ENCODE measurements around the gene AP2S1.

Gene AP2S1

GRCh38 chr19:46798713-46799112, 51.9 kb downstream of the AP2S1 start:
- no peak for DNase-seq

GRCh38 chr19:46797881-46798280, 52.8 kb downstream of the AP2S1 start:
- no peak for DNase-seq

DNA sequence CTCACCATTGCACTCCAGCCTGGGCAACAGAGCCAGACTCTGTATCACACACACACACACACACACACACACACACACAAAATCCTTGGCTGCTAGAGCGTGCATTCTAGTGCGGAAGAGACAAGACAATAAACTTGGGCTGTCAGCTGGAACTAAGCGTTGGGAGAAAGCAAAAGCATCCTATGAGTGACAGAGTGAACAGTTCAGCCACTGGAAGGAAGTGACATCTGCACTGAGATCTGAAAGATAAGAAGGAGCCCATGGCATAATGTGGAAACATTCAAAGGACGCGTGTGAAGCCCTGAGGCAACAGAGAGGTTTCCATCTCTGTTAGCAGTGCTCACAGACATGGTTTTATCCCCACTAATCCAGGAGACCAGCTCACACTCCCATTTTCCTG, 58.7 kb downstream of the AP2S1 start:
- DNase-seq, result no peak

DNA sequence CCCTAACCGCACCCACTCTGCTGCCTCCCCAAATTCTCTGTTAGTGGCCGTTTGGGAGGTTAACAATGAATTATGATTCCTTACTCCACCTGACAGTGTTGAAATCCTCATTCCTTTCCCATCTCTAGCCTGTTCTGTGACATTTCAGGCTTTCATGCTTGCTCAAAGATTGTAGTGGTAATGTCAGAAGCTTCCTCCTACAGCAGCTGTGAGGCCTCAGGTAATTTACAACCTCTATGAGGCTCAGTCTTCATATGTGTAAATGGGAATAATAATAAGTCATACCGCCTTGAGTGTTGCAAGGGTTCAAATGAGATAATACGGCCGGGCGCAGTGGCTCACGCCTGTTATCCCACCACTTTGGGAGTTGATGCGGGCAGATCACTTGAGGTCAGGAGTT, 61.3 kb downstream of the AP2S1 start:
- DNase-seq, result no peak

DNA sequence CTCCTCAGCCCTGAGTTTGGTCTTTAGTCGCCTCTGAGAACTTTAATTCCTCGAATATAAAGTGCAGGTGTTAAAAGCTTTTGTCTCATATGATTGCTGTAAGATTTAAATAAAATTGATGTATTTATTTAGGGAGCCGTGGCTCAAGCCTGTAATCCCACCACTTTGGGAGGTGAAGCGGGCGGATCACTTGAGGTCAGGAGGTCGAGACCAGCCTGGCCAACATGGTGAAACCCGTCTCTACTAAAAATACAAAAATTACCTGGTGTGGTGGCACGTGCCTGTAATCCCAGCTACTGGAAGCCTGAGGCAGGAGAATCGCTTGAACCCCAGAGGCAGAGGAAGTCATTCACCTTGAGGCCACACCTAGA, 61.7 kb downstream of the AP2S1 start:
- no peak for DNase-seq

DNA sequence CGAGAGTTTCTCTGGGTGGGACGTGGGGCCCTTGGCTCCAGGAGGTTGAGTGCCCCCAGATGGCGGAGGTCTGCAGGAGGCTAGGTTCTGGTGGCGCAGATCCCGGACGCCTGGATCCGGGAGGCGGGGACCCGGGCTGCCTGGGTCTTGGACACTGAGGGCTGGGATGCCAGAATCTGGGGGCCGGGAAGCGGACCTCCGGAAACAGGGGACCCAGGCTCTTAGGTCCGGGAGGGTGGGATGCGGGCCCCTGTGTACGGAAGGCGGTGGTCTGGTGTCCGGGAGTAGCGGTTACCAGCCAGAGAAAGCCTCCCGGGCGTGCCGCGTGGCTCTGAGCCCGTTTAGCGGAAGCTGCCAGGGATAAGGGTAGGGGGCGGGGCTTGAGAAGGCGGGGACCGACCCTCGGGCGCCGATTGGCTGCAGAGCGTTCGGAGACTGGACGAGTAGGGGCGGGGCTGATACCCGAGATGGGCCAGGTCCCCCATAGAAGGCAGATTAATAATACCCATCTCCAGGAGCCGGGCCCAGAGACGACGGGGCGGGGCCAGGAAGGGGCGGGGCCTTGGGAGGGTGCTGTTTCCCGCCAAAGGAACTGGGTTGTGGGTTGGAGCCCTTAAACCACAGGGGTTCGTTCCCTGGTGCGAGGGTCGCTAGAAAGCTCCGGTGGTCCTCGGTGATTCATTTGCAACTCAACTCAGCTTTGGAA, 62.2 kb downstream of the AP2S1 start, which contains the start of gene SLC1A5:
Gene SLC1A5 (minus strand): TSS at position 333 of the 706 bp plus-strand sequence. CDS start 629 bp downstream, outside the sequence.
- DNase-seq, result peak; percentile 87

All from activated gamma-delta T cell (primary cell).